Uterus (tissue), 4 donors: Measurements from ENCODE around the gene SFSWAP. TPM values are rescaled to one million over a fixed set of nuclear protein-coding genes. Genes with fewer than 3 reads are reported as not detected.
"Not testable (repeated sequence)": the region's sequence is repeated elsewhere in the genome, so short reads cannot be mapped to it uniquely, and the experiment has no call there.

Source experiments
- DNase-seq, 2 donors: peaks; one replicate each; pipeline ENCODE4 v3.0.0-alpha.2; 2019 to 2020
- H3K27ac ChIP-seq, 2 donors: fragments of 200-600 bp; sonication (generic); 1 replicate in 1 of 2; 2 replicates in 1 of 2; pipeline ENCODE4 v1.5.1; 2016 to 2018
- H3K27me3 ChIP-seq, 2 donors: fragments of 200-600 bp; sonication (generic); one replicate each; pipeline ENCODE4 v1.5.1; 2018 to 2019; ENCODE audit warnings: control low read depth in 1 of 2
- H3K36me3 ChIP-seq, 2 donors: fragments of 200-600 bp; sonication (generic); one replicate each; pipeline ENCODE4 v1.5.1; 2019; ENCODE audit warnings: control low read depth in 1 of 2
- H3K4me1 ChIP-seq, 2 donors: fragments of 200-600 bp; sonication (generic); one replicate each; pipeline ENCODE4 v1.5.1; 2018 to 2019; ENCODE audit warnings: control low read depth in 1 of 2
- H3K4me3 ChIP-seq, 2 donors: fragments of 200-600 bp; sonication (generic); 1 replicate in 1 of 2; 2 replicates in 1 of 2; pipeline ENCODE4 v1.5.1; 2018 to 2019; ENCODE audit warnings: mild to moderate bottlenecking in 1 of 2
- H3K9me3 ChIP-seq, 2 donors: fragments of 200-600 bp; sonication (generic); one replicate each; pipeline ENCODE4 v1.5.1; 2019; ENCODE audit warnings: control low read depth in 1 of 2
- CTCF ChIP-seq, 4 experiments: fragments of 200-600 bp in 2 of 4; fragments of 450-650 bp in 2 of 4; sonication (generic) in 2 of 4; IDR thresholded peaks; one replicate each; pipeline ENCODE4 v1.5.1; 2016 to 2019; ENCODE audit warnings: antibody characterized with exemption in 4 of 4, mild to moderate bottlenecking in 2 of 4, moderate library complexity in 1 of 4
- POLR2A ChIP-seq, 2 donors: fragments of 450-650 bp; IDR thresholded peaks; one replicate each; pipeline ENCODE4 v1.6.1; 2016; ENCODE audit warnings: antibody characterized with exemption in 2 of 2, mild to moderate bottlenecking in 1 of 2, moderate library complexity in 1 of 2
- intact Hi-C: fragments of 100-400 bp; cut with DNase I; formaldehyde crosslinking; loops from one replicate; pipeline ENCODE4 v1.15.1; 2023; ENCODE audit warnings: low total_unique reads
- total RNA-seq, 4 donors: library from RNA; depleted of rRNA in 3 of 4; stranded (reverse); fragments of >200 nt in 3 of 4; gene quantifications; one replicate each; pipeline versions ENCODE4 v1.1.0 to v1.2.4, GENCODE V29; 2014 to 2023
- donor health status: DM: yes; HTN: yes; CAD: no.

SFSWAP gene
- total RNA-seq, 4 donors from 2014 or later = 25.3 to 78.1 (median 55.2) TPM

- H3K4me1 ChIP-seq = no peaks in the 10 kb centered on the region
- H3K9me3 ChIP-seq = no peaks in the 10 kb centered on the region
- H3K27ac ChIP-seq = no peak overlapping the region
- intact Hi-C loops = no loop called here
- H3K36me3 ChIP-seq = no peaks in the 10 kb centered on the region
- DNase-seq = no peak
- H3K4me3 ChIP-seq = no peak overlapping the region
- no peaks in the 10 kb centered on the region for H3K27me3 ChIP-seq
- TF ChIP-seq CTCF (IDR thresholded peaks at IDR 0.05) = no peak
- TF ChIP-seq POLR2A (IDR thresholded peaks at IDR 0.05) = no peak
Measured at GRCh38 chr12:131773582-131774221, 62.8 kb downstream of the SFSWAP start.

DNA sequence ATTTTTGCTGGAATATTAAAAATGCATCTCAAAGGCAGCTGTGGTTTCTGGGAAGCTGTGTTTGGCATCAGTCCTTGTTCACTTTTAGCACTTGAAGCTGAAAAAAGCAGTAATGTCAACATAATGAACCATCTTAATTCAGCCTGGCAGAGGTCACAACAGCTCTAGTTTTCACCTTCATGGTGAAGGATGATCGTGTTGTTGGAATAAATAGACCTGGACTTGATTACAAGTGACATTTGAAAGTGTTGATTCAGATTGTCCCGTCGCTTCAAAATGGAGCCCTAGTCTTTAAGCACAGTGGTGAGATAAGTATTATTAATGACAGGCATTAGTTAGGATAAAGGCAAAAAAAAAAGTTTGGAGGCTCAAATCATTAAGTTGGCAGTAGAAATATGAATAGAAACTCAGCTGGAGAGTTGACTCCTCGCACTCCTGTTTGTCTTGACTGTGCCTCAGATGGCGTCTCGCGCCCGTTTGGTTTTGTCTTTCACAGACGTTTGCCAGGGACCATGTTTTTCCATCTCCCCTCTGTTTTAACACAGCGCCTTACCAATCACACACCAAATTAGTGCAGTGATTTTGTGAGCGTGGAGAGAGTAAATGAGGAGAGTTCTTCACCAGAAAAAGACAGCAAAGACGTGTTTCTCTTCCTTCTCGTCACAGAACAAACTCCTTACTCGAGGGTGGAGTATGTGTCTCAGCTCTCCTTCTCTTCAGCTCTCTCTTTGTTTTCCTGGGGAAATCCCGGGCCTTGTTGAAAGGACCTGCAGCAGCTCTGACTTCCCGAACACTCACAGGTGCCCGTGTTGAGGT, 63.9 kb downstream of the SFSWAP start:
- no peak overlapping the region for H3K4me3 ChIP-seq
- H3K27ac ChIP-seq = no peak overlapping the region
- no peaks in the 10 kb centered on the region for H3K9me3 ChIP-seq
- H3K4me1 ChIP-seq = no peaks in the 10 kb centered on the region
- intact Hi-C loops = no loop called here
- no peaks in the 10 kb centered on the region for H3K27me3 ChIP-seq
- DNase-seq = no peak
- no peaks in the 10 kb centered on the region for H3K36me3 ChIP-seq
- TF ChIP-seq CTCF (IDR thresholded peaks at IDR 0.05) (no peak), POLR2A (IDR thresholded peaks at IDR 0.05) (no peak)

DNA sequence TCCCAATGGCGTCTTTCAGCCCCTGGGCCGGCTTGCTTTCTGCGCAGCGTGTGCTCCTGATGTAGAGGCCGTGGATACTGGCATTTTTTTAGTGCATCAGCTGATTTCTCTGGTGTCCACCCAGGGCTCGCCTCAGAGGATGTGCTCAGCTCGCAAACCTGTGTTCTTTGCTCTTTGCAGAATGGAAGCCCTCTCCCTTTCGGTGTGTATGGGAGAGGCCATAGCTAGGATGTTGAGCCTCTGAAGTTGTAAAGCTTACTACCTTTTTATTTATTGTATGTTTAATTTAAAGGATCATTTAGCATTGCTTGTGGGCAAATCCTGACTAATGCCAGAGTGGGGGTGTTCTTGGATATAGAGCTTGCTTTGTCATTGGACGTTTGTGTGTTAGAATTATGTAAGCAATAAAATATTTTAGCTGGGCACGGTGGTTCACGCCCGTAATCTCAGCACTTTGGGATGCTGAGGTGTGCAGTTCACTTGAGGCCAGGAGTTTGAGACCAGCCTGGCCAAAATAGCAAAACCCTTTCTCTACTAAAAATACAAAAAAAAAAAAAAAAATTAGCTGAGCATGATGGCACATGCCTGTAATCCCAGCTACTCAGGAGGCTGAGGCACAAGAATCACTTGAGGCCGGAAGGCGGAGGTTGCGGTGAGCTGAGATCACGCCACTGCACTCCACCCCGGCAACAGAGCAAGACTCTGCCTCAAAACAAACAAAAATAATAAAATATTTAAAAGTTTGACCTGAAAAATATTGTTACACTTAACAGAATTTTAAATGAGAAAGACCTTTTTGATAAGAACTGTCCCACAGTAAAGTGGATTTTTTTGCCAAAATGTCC, 64.7 kb downstream of the SFSWAP start:
- Histone ChIP-seq H3K4me3 (no peak overlapping the region), H3K9me3 (no peaks in the 10 kb centered on the region), H3K4me1 (no peaks in the 10 kb centered on the region), H3K27ac (no peak overlapping the region), H3K27me3 (no peaks in the 10 kb centered on the region), H3K36me3 (no peaks in the 10 kb centered on the region)
- intact Hi-C loops = no loop called here
- DNase-seq = no peak
- TF ChIP-seq CTCF (IDR thresholded peaks at IDR 0.05) (no peak), POLR2A (IDR thresholded peaks at IDR 0.05) (no peak)

DNA sequence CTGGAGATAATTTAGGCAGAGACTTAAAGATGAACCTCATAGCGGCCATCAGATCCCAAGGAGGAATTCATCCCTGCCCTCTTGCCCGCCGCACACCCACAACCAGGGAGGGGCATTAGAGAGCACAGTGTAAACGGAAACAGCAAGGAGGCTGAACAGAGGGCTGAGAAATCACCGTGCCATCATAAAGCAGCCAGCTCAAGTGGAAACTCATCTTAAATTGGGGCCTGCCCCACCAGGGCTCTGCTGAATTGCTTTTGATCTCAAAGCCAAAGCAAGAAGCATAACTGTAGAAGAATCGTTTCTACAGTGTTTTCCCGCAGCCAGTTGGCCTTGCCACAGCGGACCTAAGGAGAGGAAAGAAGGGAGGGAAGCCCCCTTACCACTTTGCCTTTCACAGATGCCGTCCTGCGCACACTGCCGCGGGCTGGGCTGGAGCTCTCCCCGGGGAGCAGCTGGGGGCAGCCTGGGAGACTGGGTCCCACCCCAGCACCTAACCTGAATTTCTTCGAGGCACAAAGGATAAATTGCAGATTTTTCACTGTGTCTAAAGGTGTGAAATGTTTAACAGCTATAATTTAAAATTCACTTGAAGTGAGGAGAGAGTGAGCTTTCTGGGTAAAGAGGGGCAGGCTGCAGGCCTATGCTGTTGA, 65.5 kb downstream of the SFSWAP start:
- intact Hi-C loops = no loop called here
- Histone ChIP-seq H3K9me3 (no peaks in the 10 kb centered on the region), H3K4me1 (no peaks in the 10 kb centered on the region), H3K4me3 (no peak overlapping the region), H3K27me3 (no peaks in the 10 kb centered on the region), H3K27ac (no peak overlapping the region), H3K36me3 (no peaks in the 10 kb centered on the region)
- DNase-seq = no peak
- TF ChIP-seq CTCF (IDR thresholded peaks at IDR 0.05) (no peak), POLR2A (IDR thresholded peaks at IDR 0.05) (no peak)

DNA sequence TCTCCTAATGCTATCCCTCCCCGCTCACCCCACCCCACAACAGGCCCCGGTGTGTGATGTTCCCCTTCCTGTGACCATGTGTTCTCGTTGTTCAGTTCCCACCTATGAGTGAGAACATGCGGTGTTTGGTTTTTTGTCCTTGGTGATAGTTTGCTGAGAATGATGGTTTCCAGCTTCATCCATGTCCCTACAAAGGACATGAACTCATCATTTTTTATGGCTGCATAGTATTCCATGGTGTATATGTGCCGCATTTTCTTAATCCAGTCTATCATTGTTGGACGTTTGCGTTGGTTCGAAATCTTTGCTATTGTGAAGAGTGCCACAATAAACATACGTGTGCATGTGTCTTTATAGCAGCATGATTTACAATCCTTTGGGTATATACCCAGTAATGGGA, 66.4 kb downstream of the SFSWAP start:
- H3K4me3 ChIP-seq, H3K36me3 ChIP-seq, H3K27ac ChIP-seq, intact Hi-C loops, DNase-seq, H3K9me3 ChIP-seq, H3K4me1 ChIP-seq, H3K27me3 ChIP-seq: not testable (repeated sequence)
